GM12878 (cell line): ENCODE results near the gene PSMB1. TPM values are rescaled to one million over a fixed set of nuclear protein-coding genes. Genes with fewer than 3 reads are reported as not detected.

Experiments used
- ATAC-seq: fragments of 200-7000 bp; cut with Tn5 transposase; 3 replicates; pipeline ENCODE4 v1.9.1; 2020; ENCODE audit warnings: mild to moderate bottlenecking, moderate library complexity
- BruUV-seq: library from RNA; stranded (reverse); fragments of 400-500 nt; replicated peaks from 2 replicates; lab custom pipeline; 2021; lab: Mats Ljungman, UMichigan
- CTCF ChIA-PET: fragments of 300-600 bp; sonication (Branson Sonifier 250); formaldehyde crosslinking; extraction: SDS; loops from one replicate; lab custom pipeline; 2021; ENCODE audit warnings: inconsistent platforms; lab: Yijun Ruan, JAX
- POLR2A ChIA-PET: fragments of 350-600 bp; formaldehyde crosslinking; extraction: SDS; loops from one replicate; lab custom pipeline; 2021; ENCODE audit warnings: inconsistent platforms; lab: Charles Lee
- RAD21 ChIA-PET: fragments of 300-600 bp; sonication (Branson Sonifier 250); formaldehyde crosslinking; loops from one replicate; lab custom pipeline; 2023; ENCODE audit warnings: antibody characterized with exemption; ENCODE audit not compliant: unreplicated experiment; lab: Charles Lee
- SMC1A ChIA-PET: fragments of 300-600 bp; sonication (Branson Sonifier 250); formaldehyde crosslinking; loops from one replicate; lab custom pipeline; 2023; ENCODE audit not compliant: unreplicated experiment, uncharacterized antibody; lab: Charles Lee
- DNase-seq: peaks from one replicate; pipeline ENCODE4 v3.0.0-alpha.2; 2011; ENCODE audit warnings: low read depth, low spot score
- FAIRE-seq: peaks from 3 replicates; lab custom pipeline; 2011; peaks lifted over from hg19 to GRCh38; lab: Jason Lieb, UNC
- H2AFZ ChIP-seq: 2 replicates; pipeline ENCODE4 v1.6.0; 2011; ENCODE audit warnings: low read depth, low read length, control low read depth; ENCODE audit not compliant: control insufficient read depth
- H3K27ac ChIP-seq: 2 replicates; pipeline ENCODE4 v1.5.1; 2011; ENCODE audit warnings: control low read depth; ENCODE audit not compliant: control insufficient read depth, insufficient read depth
- H3K27me3 ChIP-seq, 2 experiments: replicated peaks in 1 of 2; 2 replicates each; pipeline versions ENCODE4 v1.6.0 to v1.6.1; 2011; ENCODE audit warnings: low read length in 1 of 2; ENCODE audit not compliant: control insufficient read depth in 2 of 2, insufficient read depth in 2 of 2
- H3K36me3 ChIP-seq, 2 experiments: 2 replicates each; pipeline ENCODE4 v1.5.1; 2011; ENCODE audit warnings: low read length in 1 of 2; ENCODE audit not compliant: control insufficient read depth in 2 of 2, insufficient read depth in 2 of 2
- H3K4me1 ChIP-seq: 2 replicates; pipeline ENCODE4 v1.6.1; 2011; ENCODE audit warnings: mild to moderate bottlenecking, low read length, moderate library complexity, mixed read lengths; ENCODE audit not compliant: control insufficient read depth, insufficient read depth
- H3K4me2 ChIP-seq: 2 replicates; pipeline ENCODE4 v1.6.0; 2011; ENCODE audit warnings: control low read depth; ENCODE audit not compliant: control insufficient read depth, insufficient read depth
- H3K4me3 ChIP-seq: fragments of 200-600 bp; sonication (generic); 2 replicates; pipeline ENCODE4 v1.5.1; 2016
- H3K79me2 ChIP-seq: 2 replicates; pipeline ENCODE4 v1.6.0; 2011; ENCODE audit warnings: low read length; ENCODE audit not compliant: control insufficient read depth, insufficient read depth
- H3K9ac ChIP-seq: 2 replicates; pipeline ENCODE4 v1.8.0; 2011; ENCODE audit warnings: low read length, control low read depth, mixed read lengths; ENCODE audit not compliant: control insufficient read depth, insufficient read depth
- H3K9me3 ChIP-seq: replicated peaks from 3 replicates; pipeline ENCODE4 v1.5.1; 2011; ENCODE audit warnings: mild to moderate bottlenecking, low read length; ENCODE audit not compliant: control insufficient read depth, insufficient read depth
- H4K20me1 ChIP-seq: 2 replicates; pipeline ENCODE4 v1.6.0; 2011; ENCODE audit not compliant: control insufficient read depth, insufficient read depth
- CUX1 ChIP-seq: IDR thresholded peaks from 2 replicates; pipeline ENCODE4 v1.6.1; 2012; ENCODE audit warnings: improper control_type of control experiment, low read depth, low read length; ENCODE audit not compliant: insufficient replicate concordance
- E4F1 ChIP-seq: fragments of 450-650 bp; IDR thresholded peaks from 2 replicates; pipeline ENCODE4 v1.6.1; 2018; ENCODE audit warnings: borderline replicate concordance, mild to moderate bottlenecking; ENCODE audit not compliant: partially characterized antibody
- MAX ChIP-seq: IDR thresholded peaks from 2 replicates; pipeline ENCODE4 v1.6.1; 2012; ENCODE audit warnings: low read depth, low read length, improper control_type of control experiment
- RFX5 ChIP-seq: IDR thresholded peaks from 2 replicates; pipeline ENCODE4 v1.6.1; 2011; ENCODE audit warnings: low read depth, low read length, improper control_type of control experiment
- SMC3 ChIP-seq: IDR thresholded peaks from 2 replicates; pipeline ENCODE4 v1.6.1; 2011; ENCODE audit warnings: low read length, improper control_type of control experiment, borderline replicate concordance
- STAT3 ChIP-seq: IDR thresholded peaks from 2 replicates; pipeline ENCODE4 v1.6.1; 2011; ENCODE audit warnings: low read depth, low read length, improper control_type of control experiment
- ZNF274 ChIP-seq: IDR thresholded peaks from one replicate; pipeline ENCODE4 v1.8.0; 2011; ENCODE audit not compliant: insufficient read length, insufficient read depth
- WGBS: methylation state at CpG from one replicate; pipeline ENCODE4 v1.1.6; 2016; ENCODE audit warnings: low lambda C conversion rate; ENCODE audit not compliant: insufficient replicate concordance, insufficient coverage; ENCODE audit errors: missing lambda C conversion rate; 5-methylcytosine and 5-hydroxymethylcytosine counted together
- in situ Hi-C: fragments of 300-500 bp; cut with MboI; formaldehyde crosslinking; loops from 9 replicates; pipeline ENCODE4 v1.14.3; 2018; ENCODE audit warnings: mixed read lengths
- intact Hi-C: fragments of 100-400 bp; cut with micrococcal nuclease; formaldehyde crosslinking; loops from one replicate; pipeline ENCODE4 v1.14.2; 2022; ENCODE audit not compliant: unreplicated experiment
- polyA plus RNA-seq, 11 experiments: library from polyadenylated mRNA; depleted of rRNA in 4 of 11; unstranded in 6 of 11; stranded (reverse) in 5 of 11; fragments of >200 nt; fragmentation: Nextera tagmentation in 4 of 11; fragmentation: Illumina TruSeq in 1 of 11; extraction: Ambion mirVana in 4 of 11; extraction: Trizol in 1 of 11; gene quantifications; 1 replicate in 1 of 11; 2 replicates in 10 of 11; pipeline versions ENCODE4 v1.2.1 to v1.2.3, GENCODE V29; 2011 to 2016; ENCODE audit warnings: inconsistent platforms in 2 of 11, missing spikeins in 2 of 11, low read depth in 1 of 11
- total RNA-seq, 4 experiments: library from RNA; depleted of rRNA in 3 of 4; stranded (reverse); fragments of >200 nt in 3 of 4; fragmentation: Illumina TruSeq in 1 of 4; extraction: Trizol in 1 of 4; gene quantifications; 2 replicates each; pipeline versions ENCODE4 v1.2.1 to v1.2.3, GENCODE V29; 2013 to 2021

PSMB1 gene
- total and polyA plus RNA-seq, 10 of the 15 experiments (the other 5 are each of a cell fraction or from before 2014, with no cell fraction given), result 208 to 1,317 (median 508) TPM

- no peak for TF ChIP-seq CUX1
Observed at GRCh38 chr6:170497841-170498301, 55.2 kb downstream of the PSMB1 start (continued).

- no peak overlapping the region for H3K27ac ChIP-seq
- no peak for DNase-seq
- H3K9ac ChIP-seq, result no peak overlapping the region
- POLR2A ChIA-PET, result no interaction called here
- TF ChIP-seq E4F1 (no peak), MAX (no peak), SMC3 (no peak), STAT3 (no peak), ZNF274 (no peak), RFX5 (no peak)
- TF ChIP-seq, all 136 proteins: peak for 0
- ChIA-PET RAD21 (no interaction called here), SMC1A (interaction anchor here (0.6 kb wide), 1 partner anchor 14 kb away, joined by 3 read pairs; no protein-coding TSS in a partner anchor), CTCF (no interaction called here)
- H3K4me2 ChIP-seq, result no peak overlapping the region
- H3K4me3 ChIP-seq, result no peak overlapping the region
- no peak overlapping the region for H2AFZ ChIP-seq
- in situ Hi-C loops (no loop called here), intact Hi-C loops (no loop called here)
- H3K4me1 ChIP-seq, result no peaks in the 10 kb centered on the region
- WGBS, result 42% methylated on average over 2 of the region's 2 CpGs
- H3K79me2 ChIP-seq, result no peaks in the 10 kb centered on the region
- ATAC-seq, result no peak
- no peaks in the 10 kb centered on the region for H3K9me3 ChIP-seq
- no peaks in the 10 kb centered on the region for H4K20me1 ChIP-seq
- no peaks in the 10 kb centered on the region for H3K36me3 ChIP-seq
- H3K27me3 ChIP-seq, result no peaks in the 10 kb centered on the region
- BruUV-seq, result no TSS peak
- FAIRE-seq, result no peak
Observed at GRCh38 chr6:170493354-170493753, 59.8 kb downstream of the PSMB1 start.
